GM23248 (cell line): Measurements from ENCODE around the gene SHMT2. TPM values are rescaled to one million over a fixed set of nuclear protein-coding genes. Genes with fewer than 3 reads are reported as not detected.

Experiments used
- DNase-seq: peaks from one replicate; pipeline ENCODE4 v3.0.0-alpha.2; 2015
- H2AFZ ChIP-seq: fragments of 200-600 bp; sonication (generic); 2 replicates; pipeline ENCODE4 v1.6.1; 2016; ENCODE audit warnings: antibody characterized with exemption
- H3F3A ChIP-seq: fragments of 200-600 bp; sonication (generic); 2 replicates; pipeline ENCODE4 v1.6.1; 2016; ENCODE audit warnings: mild to moderate bottlenecking, antibody characterized with exemption, mixed run types; ENCODE audit not compliant: insufficient read depth
- H3K27ac ChIP-seq: fragments of 200-600 bp; sonication (generic); 2 replicates; pipeline ENCODE4 v1.5.1; 2016; ENCODE audit warnings: mild to moderate bottlenecking
- H3K27me3 ChIP-seq: fragments of 200-600 bp; sonication (generic); replicated peaks from 2 replicates; pipeline ENCODE4 v1.6.1; 2016; ENCODE audit warnings: mild to moderate bottlenecking; ENCODE audit not compliant: insufficient read depth
- H3K36me3 ChIP-seq: fragments of 200-600 bp; sonication (generic); 2 replicates; pipeline ENCODE4 v1.6.1; 2016; ENCODE audit warnings: low read depth, mild to moderate bottlenecking
- H3K4me1 ChIP-seq: fragments of 200-600 bp; sonication (generic); 2 replicates; pipeline ENCODE4 v1.6.1; 2016; ENCODE audit warnings: mild to moderate bottlenecking; ENCODE audit not compliant: insufficient read depth
- H3K4me2 ChIP-seq: fragments of 200-600 bp; sonication (generic); one replicate; pipeline ENCODE4 v1.6.1; 2016; ENCODE audit warnings: mild to moderate bottlenecking; ENCODE audit not compliant: unreplicated experiment
- H3K4me3 ChIP-seq: fragments of 200-600 bp; sonication (generic); 2 replicates; pipeline ENCODE4 v1.5.1; 2016; ENCODE audit warnings: mild to moderate bottlenecking
- H3K79me2 ChIP-seq: fragments of 200-600 bp; sonication (generic); 2 replicates; pipeline ENCODE4 v1.6.1; 2016; ENCODE audit warnings: mild to moderate bottlenecking; ENCODE audit not compliant: insufficient read depth
- H3K9ac ChIP-seq: fragments of 200-600 bp; sonication (generic); 2 replicates; pipeline ENCODE4 v1.6.1; 2016; ENCODE audit warnings: mild to moderate bottlenecking
- H3K9me2 ChIP-seq: fragments of 200-600 bp; sonication (generic); 2 replicates; pipeline ENCODE4 v1.6.1; 2016; ENCODE audit warnings: mixed run types, mild to moderate bottlenecking, moderate library complexity; ENCODE audit not compliant: insufficient read depth
- H3K9me3 ChIP-seq: fragments of 200-600 bp; sonication (generic); one replicate; pipeline ENCODE4 v1.6.1; 2017; ENCODE audit warnings: low read depth
- H4K20me1 ChIP-seq: fragments of 200-600 bp; sonication (generic); 2 replicates; pipeline ENCODE4 v1.6.0; 2016; ENCODE audit not compliant: insufficient read depth
- EZH2 ChIP-seq: fragments of 200-600 bp; sonication (generic); IDR thresholded peaks from 2 replicates; pipeline ENCODE4 v1.6.1; 2018; ENCODE audit warnings: antibody characterized with exemption, mild to moderate bottlenecking; ENCODE audit not compliant: insufficient read depth, poor library complexity, severe bottlenecking
- EZH2phosphoT487 ChIP-seq: fragments of 200-600 bp; sonication (generic); IDR thresholded peaks from 2 replicates; pipeline ENCODE4 v1.6.1; 2018; ENCODE audit warnings: antibody characterized with exemption, moderate library complexity, mild to moderate bottlenecking, low read depth; ENCODE audit not compliant: insufficient read depth
- WGBS, 2 experiments: methylation state at CpG; one replicate each; pipeline ENCODE4 v1.1.6; 2015 to 2017; ENCODE audit warnings: low lambda C conversion rate in 2 of 2, low coverage in 1 of 2; ENCODE audit errors: missing lambda C conversion rate in 2 of 2; 5-methylcytosine and 5-hydroxymethylcytosine counted together
- in situ Hi-C: fragments of 300-500 bp; cut with MboI; formaldehyde crosslinking; loops from 2 replicates; pipeline ENCODE4 v1.15.0; 2020
- polyA plus RNA-seq: library from polyadenylated mRNA; unstranded; fragments of >200 nt; fragmentation: Nextera tagmentation; extraction: Ambion mirVana; gene quantifications from 2 replicates; pipeline ENCODE4 v1.2.1, GENCODE V29; 2016
- total RNA-seq: library from RNA; depleted of rRNA; stranded (reverse); fragments of >200 nt; shearing (Covaris generic); gene quantifications from 2 replicates; pipeline ENCODE4 v1.2.3, GENCODE V29; 2014

The SHMT2 gene
- total and polyA plus RNA-seq, 2 experiments from 2014 or later = 184 to 341 TPM

- Histone ChIP-seq H3K9me3 (no peaks in the 10 kb centered on the region), H3K4me2 (no peak overlapping the region), H3K4me1 (no peaks in the 10 kb centered on the region), H3K36me3 (peaks cover 54% of the 10 kb centered on the region), H2AFZ (no peak overlapping the region), H3K79me2 (peaks cover 19% of the 10 kb centered on the region; the same call in 1 of the 2 replicates), H3K27me3 (no peaks in the 10 kb centered on the region), H3K27ac (no peak overlapping the region), H3K4me3 (no peak overlapping the region), H3K9ac (no peak overlapping the region), H3K9me2 (no peaks in the 10 kb centered on the region), H4K20me1 (no peaks in the 10 kb centered on the region), H3F3A (peaks cover 13% of the 10 kb centered on the region)
- in situ Hi-C loops = no loop called here
- 83 to 85% methylated on average over 12 to 19 of the region's 19 CpGs for WGBS, 2 experiments
- TF ChIP-seq EZH2 = no peak
- no peak for TF ChIP-seq EZH2phosphoT487
- no peak for DNase-seq
Measured at GRCh38 chr12:57202321-57202720, 27.2 kb upstream of the SHMT2 start.

GRCh38 chr12:57203201-57203600, 26.3 kb upstream of the SHMT2 start:
- Histone ChIP-seq H3K4me3 (no peak overlapping the region), H3K79me2 (peaks cover 19% of the 10 kb centered on the region; the same call in 1 of the 2 replicates), H3K4me2 (no peak overlapping the region), H2AFZ (no peak overlapping the region), H3K9ac (no peak overlapping the region), H3K27ac (no peak overlapping the region), H4K20me1 (no peaks in the 10 kb centered on the region), H3K9me2 (no peaks in the 10 kb centered on the region), H3K4me1 (no peaks in the 10 kb centered on the region), H3K27me3 (no peaks in the 10 kb centered on the region), H3F3A (peaks cover 22% of the 10 kb centered on the region), H3K9me3 (no peaks in the 10 kb centered on the region), H3K36me3 (peaks cover 55% of the 10 kb centered on the region)
- in situ Hi-C loops = no loop called here
- WGBS, 2 experiments = 93 to 94% methylated on average over 26 to 27 of the region's 28 CpGs
- no peak for TF ChIP-seq EZH2
- no peak for TF ChIP-seq EZH2phosphoT487
- no peak for DNase-seq

DNA sequence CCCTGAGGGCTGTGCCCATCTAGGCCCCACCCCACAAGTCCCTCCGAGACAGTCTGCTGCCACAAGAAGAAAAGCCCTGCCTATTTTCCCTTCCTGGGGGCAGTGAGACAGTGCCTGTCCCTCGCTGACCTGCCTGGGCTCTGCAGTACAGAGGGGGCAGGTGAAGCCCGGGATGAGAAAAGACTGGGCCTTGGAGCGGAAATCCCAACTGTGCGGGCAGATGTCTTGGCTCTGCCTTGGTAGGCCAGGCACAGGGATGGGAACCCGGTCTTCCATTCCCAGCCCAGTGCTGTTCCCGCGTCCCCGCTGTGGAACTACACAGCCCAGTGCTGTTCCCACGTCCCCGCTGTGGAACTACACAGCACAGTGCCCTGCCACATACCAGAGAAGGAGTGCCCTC, 25.7 kb upstream of the SHMT2 start:
- Histone ChIP-seq H3K27me3 (no peaks in the 10 kb centered on the region), H3K9me2 (no peaks in the 10 kb centered on the region), H3K4me1 (no peaks in the 10 kb centered on the region), H3K27ac (no peak overlapping the region), H3K79me2 (peaks cover 14% of the 10 kb centered on the region; the same call in 1 of the 2 replicates), H4K20me1 (no peaks in the 10 kb centered on the region), H3K4me3 (no peak overlapping the region), H2AFZ (no peak overlapping the region), H3F3A (peaks cover 27% of the 10 kb centered on the region), H3K36me3 (peaks cover 49% of the 10 kb centered on the region), H3K9me3 (no peaks in the 10 kb centered on the region), H3K4me2 (no peak overlapping the region), H3K9ac (no peak overlapping the region)
- WGBS, 2 experiments = 77 to 83% methylated on average over 11 of the region's 11 CpGs
- DNase-seq = no peak
- in situ Hi-C loops = no loop called here
- TF ChIP-seq EZH2phosphoT487 (no peak), EZH2 (no peak)

GRCh38 chr12:57204454-57204853, 25.1 kb upstream of the SHMT2 start:
- no peak for DNase-seq
- 80 to 83% methylated on average over 19 of the region's 19 CpGs for WGBS, 2 experiments
- no peak for TF ChIP-seq EZH2
- TF ChIP-seq EZH2phosphoT487 = no peak
- no peaks in the 10 kb centered on the region for H4K20me1 ChIP-seq
- peaks cover 48% of the 10 kb centered on the region for H3K36me3 ChIP-seq
- in situ Hi-C loops = no loop called here
- no peaks in the 10 kb centered on the region for H3K9me2 ChIP-seq
- H3K4me2 ChIP-seq = no peak overlapping the region
- H3K4me3 ChIP-seq = no peak overlapping the region
- H3F3A ChIP-seq = peaks cover 33% of the 10 kb centered on the region
- H3K9me3 ChIP-seq = no peaks in the 10 kb centered on the region
- H3K27me3 ChIP-seq = no peaks in the 10 kb centered on the region
- H3K4me1 ChIP-seq = no peaks in the 10 kb centered on the region
- H3K9ac ChIP-seq = no peak overlapping the region
- H2AFZ ChIP-seq = no peak overlapping the region
- H3K27ac ChIP-seq = no peak overlapping the region
- H3K79me2 ChIP-seq = 0 out of 2 replicates have a peak, but pooled peaks cover 10% of the 10 kb centered on the region

DNA sequence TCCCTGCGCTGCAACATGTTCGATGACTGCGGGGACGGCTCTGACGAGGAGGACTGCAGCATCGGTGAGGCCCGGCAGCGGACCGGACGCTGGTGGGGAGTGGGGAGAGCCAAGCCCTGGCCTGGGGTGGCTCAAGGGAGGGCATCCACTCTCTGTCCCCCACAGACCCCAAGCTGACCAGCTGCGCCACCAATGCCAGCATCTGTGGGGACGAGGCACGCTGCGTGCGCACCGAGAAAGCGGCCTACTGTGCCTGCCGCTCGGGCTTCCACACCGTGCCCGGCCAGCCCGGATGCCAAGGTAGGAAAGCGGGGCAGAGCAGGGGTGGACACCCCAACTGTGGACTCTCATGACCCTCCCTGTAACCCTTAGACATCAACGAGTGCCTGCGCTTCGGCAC, 24.3 kb upstream of the SHMT2 start:
- Histone ChIP-seq H3K27ac (no peak overlapping the region), H3K36me3 (peaks cover 49% of the 10 kb centered on the region), H3K27me3 (no peaks in the 10 kb centered on the region), H3F3A (peaks cover 39% of the 10 kb centered on the region), H3K79me2 (0 out of 2 replicates have a peak, but pooled peaks cover 10% of the 10 kb centered on the region), H2AFZ (no peak overlapping the region), H4K20me1 (no peaks in the 10 kb centered on the region), H3K4me2 (no peak overlapping the region), H3K4me1 (no peaks in the 10 kb centered on the region), H3K9me3 (no peaks in the 10 kb centered on the region), H3K9me2 (no peaks in the 10 kb centered on the region), H3K9ac (no peak overlapping the region), H3K4me3 (no peak overlapping the region)
- TF ChIP-seq EZH2phosphoT487 = no peak
- no peak for TF ChIP-seq EZH2
- WGBS, 2 experiments = 91 to 93% methylated on average over 26 of the region's 26 CpGs
- no peak for DNase-seq
- in situ Hi-C loops = no loop called here
